Fibroblast of mammary gland (primary cell): Measurements from ENCODE around the gene SEMA6A.

Experiments used
- DNase-seq: peaks from one replicate; pipeline ENCODE4 v3.0.0-alpha.2; 2010; ENCODE audit warnings: low read depth
- H3K4me3 ChIP-seq: 2 replicates; pipeline ENCODE4 v1.5.1; 2011; ENCODE audit warnings: low read depth, mild to moderate bottlenecking, low read length, moderate library complexity; ENCODE audit not compliant: control insufficient read depth
- TF ChIP-seq, protein P1 (sequence below): conservative IDR thresholded peaks from 2 replicates; pipeline ENCODE4 v1.5.1; 2011; ENCODE audit warnings: low read depth, low read length, inconsistent platforms; ENCODE audit not compliant: control insufficient read depth, insufficient read depth

The SEMA6A gene

DNA sequence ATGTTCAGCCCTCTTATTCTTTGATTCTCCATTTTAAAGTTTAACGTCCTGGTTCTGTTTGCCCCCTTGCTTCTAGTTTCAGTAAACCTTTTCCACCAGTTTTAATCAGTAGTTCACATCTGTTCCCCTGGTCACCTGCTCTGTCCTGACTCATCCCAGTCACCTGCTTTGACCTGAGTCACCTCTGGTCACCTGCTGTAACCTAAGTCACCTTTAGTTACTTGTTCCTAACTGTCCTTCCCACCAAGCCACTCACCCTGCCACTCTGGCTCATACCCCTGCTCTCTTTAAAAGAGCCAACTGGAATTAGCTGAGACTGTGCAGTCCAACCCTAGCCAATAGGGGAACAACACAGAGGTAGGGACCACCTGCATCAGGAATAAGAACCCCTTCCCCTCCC, 43.0 kb downstream of the SEMA6A start:
- DNase-seq: no peak
- TF ChIP-seq, protein P1, sequence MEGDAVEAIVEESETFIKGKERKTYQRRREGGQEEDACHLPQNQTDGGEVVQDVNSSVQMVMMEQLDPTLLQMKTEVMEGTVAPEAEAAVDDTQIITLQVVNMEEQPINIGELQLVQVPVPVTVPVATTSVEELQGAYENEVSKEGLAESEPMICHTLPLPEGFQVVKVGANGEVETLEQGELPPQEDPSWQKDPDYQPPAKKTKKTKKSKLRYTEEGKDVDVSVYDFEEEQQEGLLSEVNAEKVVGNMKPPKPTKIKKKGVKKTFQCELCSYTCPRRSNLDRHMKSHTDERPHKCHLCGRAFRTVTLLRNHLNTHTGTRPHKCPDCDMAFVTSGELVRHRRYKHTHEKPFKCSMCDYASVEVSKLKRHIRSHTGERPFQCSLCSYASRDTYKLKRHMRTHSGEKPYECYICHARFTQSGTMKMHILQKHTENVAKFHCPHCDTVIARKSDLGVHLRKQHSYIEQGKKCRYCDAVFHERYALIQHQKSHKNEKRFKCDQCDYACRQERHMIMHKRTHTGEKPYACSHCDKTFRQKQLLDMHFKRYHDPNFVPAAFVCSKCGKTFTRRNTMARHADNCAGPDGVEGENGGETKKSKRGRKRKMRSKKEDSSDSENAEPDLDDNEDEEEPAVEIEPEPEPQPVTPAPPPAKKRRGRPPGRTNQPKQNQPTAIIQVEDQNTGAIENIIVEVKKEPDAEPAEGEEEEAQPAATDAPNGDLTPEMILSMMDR: no peak
- H3K4me3 ChIP-seq: no peak overlapping the region

DNA sequence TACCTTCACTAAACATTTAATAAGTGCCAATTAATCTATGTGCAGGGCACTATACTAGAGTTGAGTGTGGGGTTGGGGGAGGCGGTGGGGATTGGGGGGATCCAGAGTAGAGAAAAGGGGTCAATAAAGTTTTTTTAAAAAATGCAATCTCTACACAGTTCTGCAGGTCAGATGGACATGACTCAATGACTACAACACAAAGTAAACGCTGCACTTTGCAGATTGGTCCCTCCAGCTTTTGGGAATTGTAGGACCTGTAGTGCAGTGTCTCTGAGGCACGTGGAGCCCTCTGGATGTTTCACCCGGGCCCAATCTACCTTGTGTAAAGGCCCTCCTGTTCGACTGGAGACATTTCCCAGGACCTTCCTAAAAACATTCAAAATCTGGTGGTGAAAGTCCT, 43.5 kb downstream of the SEMA6A start:
- TF ChIP-seq, protein P1: no peak
- no peak for DNase-seq
- no peak overlapping the region for H3K4me3 ChIP-seq

DNA sequence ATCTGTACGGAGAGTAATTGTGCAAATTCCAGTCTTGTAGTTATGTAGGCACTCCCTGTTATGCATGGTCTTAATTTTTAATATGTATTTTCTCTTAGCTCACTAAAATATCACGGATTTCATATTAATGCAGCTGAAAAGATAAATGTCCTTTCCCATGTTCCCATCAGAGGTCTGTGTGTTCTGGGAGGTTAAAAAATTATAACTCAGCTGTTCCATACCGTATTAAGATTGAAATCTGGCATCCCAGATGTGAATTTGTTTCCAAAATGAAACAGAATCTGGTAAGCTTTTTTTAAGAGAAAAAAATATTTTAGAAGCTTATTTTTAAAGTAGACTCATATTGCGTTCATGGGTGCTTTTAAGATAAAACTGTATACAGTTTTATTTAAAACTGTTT, 44.3 kb downstream of the SEMA6A start:
- TF ChIP-seq, protein P1: no peak
- DNase-seq: no peak
- no peak overlapping the region for H3K4me3 ChIP-seq

DNA sequence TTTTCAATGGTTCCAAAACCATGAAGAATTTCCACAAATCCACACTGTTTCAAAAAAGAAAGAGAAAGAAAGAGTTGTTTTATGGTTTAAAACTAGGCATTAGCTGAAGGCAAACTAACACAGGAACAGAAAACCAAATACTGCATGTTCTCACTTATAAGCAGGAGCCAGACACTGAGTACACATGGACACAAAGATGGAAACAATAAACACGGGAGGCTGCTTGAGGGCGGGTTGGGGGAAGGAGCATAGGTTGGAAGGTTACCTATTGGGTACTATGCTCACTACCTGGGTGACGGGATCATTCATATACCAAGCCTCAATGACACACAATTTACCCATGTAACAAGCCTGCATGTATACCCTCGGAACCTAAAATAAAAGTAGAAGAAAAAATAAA, 45.0 kb downstream of the SEMA6A start:
- DNase-seq: no peak
- no peak overlapping the region for H3K4me3 ChIP-seq

DNA sequence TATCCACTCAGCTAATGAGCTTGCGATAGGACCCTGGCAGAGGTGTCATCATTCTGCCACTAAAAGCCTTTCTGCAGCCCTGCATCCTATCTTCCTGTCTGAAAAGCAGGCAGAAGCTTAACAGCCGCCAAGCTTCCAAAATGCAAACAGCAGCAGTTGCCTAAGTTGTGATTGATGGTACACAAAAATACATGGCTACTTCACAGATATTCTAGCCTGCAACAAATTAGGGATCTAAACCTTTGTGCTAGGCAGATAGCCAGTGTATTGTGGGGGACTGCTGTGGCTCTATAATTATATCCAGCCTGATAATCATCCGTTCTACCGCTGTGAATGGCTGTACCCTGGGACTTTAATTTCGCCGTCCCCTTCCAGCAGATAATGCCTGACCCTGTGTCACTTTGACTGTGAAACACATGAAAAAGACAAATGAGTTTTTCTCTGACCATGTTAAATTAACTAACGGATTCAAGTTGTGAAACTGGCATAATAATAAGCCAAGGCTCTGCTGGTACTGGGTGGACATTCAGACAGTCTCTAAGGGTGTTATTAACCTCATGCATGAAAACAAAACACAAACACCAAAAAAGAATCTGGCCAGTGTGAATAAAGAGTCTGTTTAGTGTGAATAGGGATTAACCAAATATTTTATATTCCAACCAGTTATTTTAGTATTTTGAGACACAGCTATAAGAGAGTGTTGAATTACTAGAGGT, 45.9 kb downstream of the SEMA6A start:
- DNase-seq: no peak
- TF ChIP-seq, protein P1: no peak
- no peak overlapping the region for H3K4me3 ChIP-seq

More for the DNA sequence above, 45.0 kb downstream of the SEMA6A start:
- TF ChIP-seq, protein P1: no peak

DNA sequence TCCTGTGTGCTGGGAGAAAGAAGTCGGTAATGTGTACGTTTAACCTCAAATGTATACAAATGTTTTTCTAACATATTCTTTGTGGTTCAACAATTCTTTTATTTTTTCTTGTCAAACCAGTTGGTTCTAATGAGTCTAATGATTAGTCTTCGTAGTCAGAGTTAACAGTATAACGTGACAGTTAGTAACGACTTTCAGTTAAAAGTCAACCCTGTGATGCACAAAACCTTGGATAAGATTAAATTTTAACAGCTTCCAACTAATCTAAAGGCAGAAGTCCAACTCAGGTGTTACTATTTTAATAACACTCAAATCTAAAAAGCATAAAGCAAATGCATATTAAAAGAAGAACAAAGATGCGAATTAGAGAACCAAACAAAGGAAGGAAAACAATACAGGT, 47.0 kb downstream of the SEMA6A start:
- H3K4me3 ChIP-seq: no peak overlapping the region
- TF ChIP-seq, protein P1: no peak
- DNase-seq: no peak
